Measurements from ENCODE around the gene BRMS1L. TPM values are rescaled to one million over a fixed set of nuclear protein-coding genes. Genes with fewer than 3 reads are reported as not detected.
A peak's percentile ranks its signal among the peaks of the same experiment; 100 is the strongest.

Gene BRMS1L
- total RNA-seq, 6 experiments from 2014 or later: 7.1 to 10.1 (median 8.4) TPM

DNA sequence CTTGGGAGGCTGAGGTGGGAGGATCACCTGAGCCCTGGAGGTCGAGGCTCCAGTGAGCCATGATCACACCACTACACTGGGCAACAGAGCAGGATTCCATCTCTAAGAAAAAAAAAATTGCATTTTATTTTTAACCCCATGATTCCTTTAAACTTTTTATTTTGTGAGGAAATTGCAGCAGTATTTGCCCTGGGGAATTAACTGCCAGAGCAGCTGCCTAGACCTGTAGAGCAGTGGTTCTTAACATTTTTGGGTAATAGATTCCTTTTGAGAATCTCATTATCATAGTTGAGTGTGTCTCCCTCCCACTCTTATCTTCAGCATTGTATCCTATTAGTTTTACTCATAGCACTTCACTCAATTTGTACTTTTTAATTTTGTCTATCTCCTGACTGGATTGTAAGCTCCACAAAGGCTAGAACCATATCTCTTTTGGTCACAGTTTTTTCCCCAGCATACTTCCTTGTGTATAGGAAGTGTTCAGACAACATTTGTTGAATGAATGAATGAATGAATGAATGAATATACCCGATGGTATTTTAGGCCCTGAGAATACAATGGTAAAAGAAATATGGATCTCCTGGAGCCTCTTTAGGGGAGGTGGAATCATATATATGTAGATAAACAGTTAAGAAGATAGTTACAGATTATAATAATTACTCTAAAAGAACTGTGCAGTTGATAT lies 40.6 kb downstream of the BRMS1L start:
- Mint-ChIP-seq H3K4me3 (no peak overlapping the region), H3K4me1 (ENCODE audit: low read depth) (peaks cover 25% of the 10 kb centered on the region), H3K9me3 (no peaks in the 10 kb centered on the region), H3K36me3 (ENCODE audit: low read depth) (peaks cover 11% of the 10 kb centered on the region; the same call in 1 of the 2 replicates), H3K27ac (peak overlapping the region; percentile 25), H3K27me3 (ENCODE audit: insufficient read depth) (no peaks in the 10 kb centered on the region)
- no peak for DNase-seq
- TF ChIP-seq, protein P1, sequence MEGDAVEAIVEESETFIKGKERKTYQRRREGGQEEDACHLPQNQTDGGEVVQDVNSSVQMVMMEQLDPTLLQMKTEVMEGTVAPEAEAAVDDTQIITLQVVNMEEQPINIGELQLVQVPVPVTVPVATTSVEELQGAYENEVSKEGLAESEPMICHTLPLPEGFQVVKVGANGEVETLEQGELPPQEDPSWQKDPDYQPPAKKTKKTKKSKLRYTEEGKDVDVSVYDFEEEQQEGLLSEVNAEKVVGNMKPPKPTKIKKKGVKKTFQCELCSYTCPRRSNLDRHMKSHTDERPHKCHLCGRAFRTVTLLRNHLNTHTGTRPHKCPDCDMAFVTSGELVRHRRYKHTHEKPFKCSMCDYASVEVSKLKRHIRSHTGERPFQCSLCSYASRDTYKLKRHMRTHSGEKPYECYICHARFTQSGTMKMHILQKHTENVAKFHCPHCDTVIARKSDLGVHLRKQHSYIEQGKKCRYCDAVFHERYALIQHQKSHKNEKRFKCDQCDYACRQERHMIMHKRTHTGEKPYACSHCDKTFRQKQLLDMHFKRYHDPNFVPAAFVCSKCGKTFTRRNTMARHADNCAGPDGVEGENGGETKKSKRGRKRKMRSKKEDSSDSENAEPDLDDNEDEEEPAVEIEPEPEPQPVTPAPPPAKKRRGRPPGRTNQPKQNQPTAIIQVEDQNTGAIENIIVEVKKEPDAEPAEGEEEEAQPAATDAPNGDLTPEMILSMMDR (IDR thresholded peaks at IDR 0.05): no peak

- DNase-seq: no peak
- no peaks in the 10 kb centered on the region for H3K9me3 Mint-ChIP-seq
- no peaks in the 10 kb centered on the region for H3K27me3 Mint-ChIP-seq (ENCODE audit: insufficient read depth)
- no peak overlapping the region for H3K4me3 Mint-ChIP-seq
- H3K27ac Mint-ChIP-seq: peak overlapping the region; percentile 6
- H3K4me1 Mint-ChIP-seq (ENCODE audit: low read depth): peaks cover 25% of the 10 kb centered on the region
- TF ChIP-seq, protein P1 (IDR thresholded peaks at IDR 0.05): no peak
- H3K36me3 Mint-ChIP-seq (ENCODE audit: low read depth): peaks cover 11% of the 10 kb centered on the region; the same call in 1 of the 2 replicates
Measured at GRCh38 chr14:35867280-35867629, 41.1 kb downstream of the BRMS1L start.

DNA sequence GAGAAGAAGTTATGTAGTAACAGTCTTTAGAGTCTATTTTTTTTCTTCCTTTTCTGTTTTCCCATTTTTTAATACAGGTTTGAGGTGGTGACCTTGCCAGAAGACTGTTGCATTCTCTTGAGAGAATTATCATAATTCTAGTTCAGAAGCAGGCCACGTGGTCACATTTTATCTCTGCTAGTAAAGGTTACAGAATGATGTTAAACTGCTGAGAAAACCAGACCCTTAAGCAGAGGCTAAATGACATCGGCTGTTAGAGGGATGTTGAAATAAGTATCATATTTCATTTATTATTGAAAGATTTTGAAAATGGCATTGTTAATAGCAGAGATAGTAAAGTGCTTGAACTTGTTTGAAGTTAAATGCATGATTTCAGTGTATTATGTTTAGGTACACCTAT lies 49.2 kb downstream of the BRMS1L start:
- Mint-ChIP-seq H3K9me3 (no peaks in the 10 kb centered on the region), H3K36me3 (ENCODE audit: low read depth) (no peaks in the 10 kb centered on the region), H3K27me3 (ENCODE audit: insufficient read depth) (no peaks in the 10 kb centered on the region), H3K27ac (no peak overlapping the region), H3K4me3 (no peak overlapping the region), H3K4me1 (ENCODE audit: low read depth) (peaks cover 27% of the 10 kb centered on the region)
- TF ChIP-seq, protein P1 (IDR thresholded peaks at IDR 0.05): no peak
- DNase-seq: no peak

GRCh38 chr14:35877276-35877675 lies 51.1 kb downstream of the BRMS1L start:
- Mint-ChIP-seq H3K4me1 (ENCODE audit: low read depth) (peaks cover 27% of the 10 kb centered on the region), H3K27ac (no peak overlapping the region), H3K36me3 (ENCODE audit: low read depth) (no peaks in the 10 kb centered on the region), H3K27me3 (ENCODE audit: insufficient read depth) (no peaks in the 10 kb centered on the region), H3K4me3 (no peak overlapping the region), H3K9me3 (no peaks in the 10 kb centered on the region)
- no peak for DNase-seq
- TF ChIP-seq, protein P1 (IDR thresholded peaks at IDR 0.05): no peak

DNA sequence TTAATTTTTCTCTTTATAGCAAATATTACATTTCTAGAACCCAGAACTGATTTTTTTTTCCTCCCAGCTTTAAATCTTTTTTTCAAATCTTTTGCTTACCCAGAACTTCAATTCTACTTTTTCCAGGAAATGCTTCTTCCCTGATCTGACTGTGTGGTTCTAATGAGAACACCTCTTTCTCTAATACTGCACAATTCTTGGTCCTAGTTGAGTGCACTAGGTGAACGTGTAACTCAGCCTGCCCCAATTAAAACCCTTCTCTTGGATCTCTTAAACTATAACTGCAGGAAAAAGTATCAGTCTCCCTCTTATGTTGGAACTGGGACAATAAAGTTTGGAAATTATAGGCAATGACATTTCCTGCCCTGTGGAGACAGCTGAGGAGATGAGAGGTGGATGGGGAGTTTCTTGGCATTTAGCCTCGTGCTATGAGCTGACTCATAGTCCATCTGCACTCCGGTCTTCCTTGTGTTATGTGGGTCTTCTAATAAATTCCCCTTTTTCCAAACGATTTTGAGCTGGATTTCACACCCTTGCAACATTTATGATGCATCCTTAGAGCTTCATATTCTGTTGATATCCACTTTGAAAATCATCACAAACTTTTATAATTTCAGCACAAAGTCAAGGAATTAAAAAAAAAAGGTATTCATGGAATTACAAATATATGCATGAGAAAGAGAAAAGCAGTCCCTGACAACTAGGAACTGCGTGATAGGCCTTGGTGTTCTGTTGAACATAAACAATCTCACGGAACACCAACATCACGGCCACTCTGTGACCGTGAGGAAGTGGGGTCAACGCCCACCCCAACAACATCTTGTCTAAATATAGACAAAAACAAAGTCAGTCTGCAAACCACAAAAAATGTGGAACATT lies 52.4 kb downstream of the BRMS1L start:
- peak; percentile 77 for DNase-seq
- Mint-ChIP-seq H3K4me1 (ENCODE audit: low read depth) (peaks cover 27% of the 10 kb centered on the region), H3K27ac (peak overlapping the region; percentile 70), H3K36me3 (ENCODE audit: low read depth) (no peaks in the 10 kb centered on the region), H3K9me3 (no peaks in the 10 kb centered on the region), H3K27me3 (ENCODE audit: insufficient read depth) (no peaks in the 10 kb centered on the region), H3K4me3 (peak overlapping the region; percentile 64)
- TF ChIP-seq, protein P1 (IDR thresholded peaks at IDR 0.05): no peak

Measured in HFFc6 (cell line).